GM12873 (cell line): ENCODE measurements around the gene NOTCH1.
A peak's percentile ranks its signal among the peaks of the same experiment; 100 is the strongest.

Experiments used
- CTCF ChIP-seq: IDR thresholded peaks from 2 replicates; pipeline ENCODE4 v1.5.1; 2012; ENCODE audit warnings: low read depth, mild to moderate bottlenecking, moderate library complexity, low read length, control low read depth; ENCODE audit not compliant: insufficient read depth; ENCODE audit errors: missing control alignments

Gene NOTCH1

GRCh38 chr9:136565086-136565714 is 19.4 kb upstream of the NOTCH1 start:
- TF ChIP-seq CTCF = no peak

GRCh38 chr9:136564379-136564988 is 18.6 kb upstream of the NOTCH1 start:
- TF ChIP-seq CTCF = peak; percentile 39

GRCh38 chr9:136563646-136564325 is 17.9 kb upstream of the NOTCH1 start:
- TF ChIP-seq CTCF = no peak

GRCh38 chr9:136562746-136563495 is 17.1 kb upstream of the NOTCH1 start:
- no peak for TF ChIP-seq CTCF

GRCh38 chr9:136561779-136562178 is 15.9 kb upstream of the NOTCH1 start:
- no peak for TF ChIP-seq CTCF

GRCh38 chr9:136560586-136560985 is 14.7 kb upstream of the NOTCH1 start:
- TF ChIP-seq CTCF = no peak

GRCh38 chr9:136558373-136558772 is 12.5 kb upstream of the NOTCH1 start:
- TF ChIP-seq CTCF = no peak
